HEK293 (cell line): ENCODE data around the gene SMC6.

Experiments used
- CTCF ChIA-PET: fragments of 350-600 bp; formaldehyde crosslinking; extraction: SDS; loops from one replicate; lab custom pipeline; 2021; ENCODE audit warnings: antibody characterized with exemption; lab: Yijun Ruan, JAX
- POLR2A ChIA-PET: fragments of 300-600 bp; formaldehyde crosslinking; extraction: SDS; loops from one replicate; lab custom pipeline; 2020; ENCODE audit warnings: antibody characterized with exemption, inconsistent platforms; lab: Yijun Ruan, JAX
- H3K27ac ChIP-seq: fragments of 200-500 bp; sonication (Bioruptor generic); 2 replicates; pipeline ENCODE4 v1.5.1; 2014; ENCODE audit warnings: low read depth, low read length, control low read depth, inconsistent platforms; ENCODE audit errors: extremely low read depth
- H3K36me3 ChIP-seq, 2 experiments: fragments of 200-500 bp in 1 of 2; sonication (Bioruptor generic) in 1 of 2; 1 replicate in 1 of 2; 2 replicates in 1 of 2; pipeline ENCODE4 v1.5.1; 2014 to 2017; ENCODE audit warnings: inconsistent platforms in 2 of 2, low read length in 2 of 2; ENCODE audit not compliant: control insufficient read depth in 2 of 2, insufficient read depth in 1 of 2
- H3K4me1 ChIP-seq: fragments of 200-500 bp; sonication (Bioruptor generic); 2 replicates; pipeline ENCODE4 v1.5.1; 2014; ENCODE audit warnings: mild to moderate bottlenecking, low read length, inconsistent platforms; ENCODE audit not compliant: control insufficient read depth, insufficient read depth
- H3K4me3 ChIP-seq: 2 replicates; pipeline ENCODE4 v1.5.1; 2011; ENCODE audit warnings: low read depth, mild to moderate bottlenecking, control low read depth, low read length, moderate library complexity
- H3K9me3 ChIP-seq: fragments of 200-500 bp; sonication (Bioruptor generic); 2 replicates; pipeline ENCODE4 v1.5.1; 2014; ENCODE audit warnings: low read depth, low read length, inconsistent platforms; ENCODE audit not compliant: control insufficient read depth, insufficient read depth
- FEZF1 ChIP-seq: fragments of 450-650 bp; formaldehyde crosslinking; IDR thresholded peaks from 2 replicates; pipeline ENCODE4 v1.5.1; 2016; ENCODE audit warnings: missing biosample characterization, missing genetic modification characterization
- GLI2 ChIP-seq: fragments of 450-650 bp; formaldehyde crosslinking; IDR thresholded peaks from 2 replicates; pipeline ENCODE4; 2017; ENCODE audit warnings: missing biosample characterization, missing genetic modification characterization, low read depth, borderline replicate concordance
- GLIS2 ChIP-seq: fragments of 450-650 bp; formaldehyde crosslinking; IDR thresholded peaks from 2 replicates; pipeline ENCODE4 v1.5.1; 2016; ENCODE audit warnings: missing biosample characterization, missing genetic modification characterization
- KLF1 ChIP-seq: fragments of 450-650 bp; formaldehyde crosslinking; IDR thresholded peaks from 2 replicates; pipeline ENCODE4 v1.5.1; 2016; ENCODE audit warnings: missing biosample characterization, missing genetic modification characterization
- OVOL3 ChIP-seq: fragments of 450-650 bp; formaldehyde crosslinking; IDR thresholded peaks from 2 replicates; pipeline ENCODE4 v1.5.1; 2016; ENCODE audit warnings: missing biosample characterization, missing genetic modification characterization
- SP7 ChIP-seq: fragments of 450-650 bp; formaldehyde crosslinking; IDR thresholded peaks from 2 replicates; pipeline ENCODE4 v1.5.1; 2016; ENCODE audit warnings: missing biosample characterization, missing genetic modification characterization
- ZBTB17 ChIP-seq: fragments of 450-650 bp; formaldehyde crosslinking; IDR thresholded peaks from 2 replicates; pipeline ENCODE4 v1.5.1; 2016; ENCODE audit warnings: missing biosample characterization, missing genetic modification characterization
- ZNF184 ChIP-seq: fragments of 450-650 bp; IDR thresholded peaks from 2 replicates; pipeline ENCODE4 v1.5.1; 2018; ENCODE audit warnings: missing biosample characterization, mild to moderate bottlenecking, missing genetic modification characterization
- ZNF214 ChIP-seq: fragments of 450-650 bp; formaldehyde crosslinking; IDR thresholded peaks from 2 replicates; pipeline ENCODE4 v1.5.1; 2017; ENCODE audit warnings: missing biosample characterization, mild to moderate bottlenecking, missing genetic modification characterization, borderline replicate concordance
- ZNF221 ChIP-seq: fragments of 450-650 bp; formaldehyde crosslinking; IDR thresholded peaks from 2 replicates; pipeline ENCODE4 v1.5.1; 2017; ENCODE audit warnings: missing biosample characterization, missing genetic modification characterization, borderline replicate concordance
- ZNF24 ChIP-seq: fragments of 450-650 bp; formaldehyde crosslinking; IDR thresholded peaks from 2 replicates; pipeline ENCODE4 v1.5.1; 2016; ENCODE audit warnings: missing biosample characterization, missing genetic modification characterization
- ZNF292 ChIP-seq: fragments of 450-650 bp; formaldehyde crosslinking; IDR thresholded peaks from 2 replicates; pipeline ENCODE4 v1.5.1; 2016; ENCODE audit warnings: low read depth, missing biosample characterization, missing genetic modification characterization, borderline replicate concordance
- ZNF341 ChIP-seq: fragments of 450-650 bp; formaldehyde crosslinking; IDR thresholded peaks from 2 replicates; pipeline ENCODE4; 2016; ENCODE audit warnings: low read depth, missing biosample characterization, missing genetic modification characterization
- ZNF571 ChIP-seq: fragments of 450-650 bp; formaldehyde crosslinking; IDR thresholded peaks from 2 replicates; pipeline ENCODE4 v1.5.0; 2017; ENCODE audit warnings: missing biosample characterization, missing genetic modification characterization
- ZNF585B ChIP-seq: fragments of 450-650 bp; formaldehyde crosslinking; IDR thresholded peaks from 2 replicates; pipeline ENCODE4 v1.5.1; 2016; ENCODE audit warnings: missing biosample characterization, missing genetic modification characterization
- ZNF626 ChIP-seq: fragments of 450-650 bp; sonication (Bioruptor Pico); formaldehyde crosslinking; IDR thresholded peaks from 2 replicates; pipeline ENCODE4 v1.5.1; 2018; ENCODE audit warnings: missing biosample characterization, missing genetic modification characterization, inconsistent platforms
- ZNF660 ChIP-seq: fragments of 450-650 bp; IDR thresholded peaks from 2 replicates; pipeline ENCODE4 v1.5.1; 2018; ENCODE audit warnings: missing biosample characterization, mild to moderate bottlenecking, missing genetic modification characterization
- TF ChIP-seq, protein P1 (sequence below): fragments of 450-650 bp; formaldehyde crosslinking; IDR thresholded peaks from 2 replicates; pipeline ENCODE4 v1.5.1; 2016; ENCODE audit warnings: missing biosample characterization, missing genetic modification characterization
- TF ChIP-seq, protein P2 (sequence below): fragments of 450-650 bp; formaldehyde crosslinking; IDR thresholded peaks from 2 replicates; pipeline ENCODE4 v1.5.1; 2016; ENCODE audit warnings: missing biosample characterization, missing genetic modification characterization
- TF ChIP-seq, protein P3 (sequence below): IDR thresholded peaks from 2 replicates; pipeline ENCODE4 v1.6.1; 2011; ENCODE audit warnings: mild to moderate bottlenecking, low read depth, low read length, borderline replicate concordance
- TF ChIP-seq, protein P4 (sequence below): fragments of 450-650 bp; formaldehyde crosslinking; IDR thresholded peaks from 2 replicates; pipeline ENCODE4 v1.5.1; 2016; ENCODE audit warnings: missing biosample characterization, missing genetic modification characterization, low read depth

The SMC6 gene

DNA sequence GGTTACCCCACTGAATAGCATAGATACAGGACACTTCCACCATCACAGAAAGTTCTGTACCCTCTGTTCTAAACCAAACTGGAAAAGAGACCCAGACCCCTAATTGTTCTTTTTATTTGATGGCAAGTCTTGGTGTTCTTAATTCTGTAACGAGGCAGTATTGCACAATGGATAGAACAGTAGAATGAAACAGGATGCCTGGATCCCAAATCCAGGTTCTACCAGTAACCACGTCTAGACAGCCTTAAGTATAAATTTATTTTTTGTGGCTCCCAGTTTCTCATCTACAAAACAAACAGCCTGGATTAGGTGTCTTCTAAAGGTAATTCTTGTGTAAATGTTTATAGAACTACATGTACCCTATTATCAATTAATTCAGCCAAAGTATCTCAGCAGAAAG is 23.7 kb downstream of the SMC6 start:
- no peaks in the 10 kb centered on the region for H3K4me1 ChIP-seq
- no peak overlapping the region for H3K27ac ChIP-seq
- ChIA-PET POLR2A (no interaction called here), CTCF (interaction anchor here (1.0 kb wide), 1 partner anchor 10 kb away, joined by 7 read pairs; no protein-coding TSS in a partner anchor)
- H3K36me3 ChIP-seq: peaks cover 56 to 72% of the 10 kb centered on the region in 2 experiments
- H3K4me3 ChIP-seq: no peak overlapping the region
- no peak for TF ChIP-seq FEZF1 (tag by site-specific recombination)
- TF ChIP-seq SP7: no peak
- no peak for TF ChIP-seq KLF1 (tag by site-specific recombination)
- TF ChIP-seq, protein P1, sequence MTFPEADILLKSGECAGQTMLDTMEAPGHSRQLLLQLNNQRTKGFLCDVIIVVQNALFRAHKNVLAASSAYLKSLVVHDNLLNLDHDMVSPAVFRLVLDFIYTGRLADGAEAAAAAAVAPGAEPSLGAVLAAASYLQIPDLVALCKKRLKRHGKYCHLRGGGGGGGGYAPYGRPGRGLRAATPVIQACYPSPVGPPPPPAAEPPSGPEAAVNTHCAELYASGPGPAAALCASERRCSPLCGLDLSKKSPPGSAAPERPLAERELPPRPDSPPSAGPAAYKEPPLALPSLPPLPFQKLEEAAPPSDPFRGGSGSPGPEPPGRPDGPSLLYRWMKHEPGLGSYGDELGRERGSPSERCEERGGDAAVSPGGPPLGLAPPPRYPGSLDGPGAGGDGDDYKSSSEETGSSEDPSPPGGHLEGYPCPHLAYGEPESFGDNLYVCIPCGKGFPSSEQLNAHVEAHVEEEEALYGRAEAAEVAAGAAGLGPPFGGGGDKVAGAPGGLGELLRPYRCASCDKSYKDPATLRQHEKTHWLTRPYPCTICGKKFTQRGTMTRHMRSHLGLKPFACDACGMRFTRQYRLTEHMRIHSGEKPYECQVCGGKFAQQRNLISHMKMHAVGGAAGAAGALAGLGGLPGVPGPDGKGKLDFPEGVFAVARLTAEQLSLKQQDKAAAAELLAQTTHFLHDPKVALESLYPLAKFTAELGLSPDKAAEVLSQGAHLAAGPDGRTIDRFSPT: no peak
- TF ChIP-seq ZNF214 (tag by site-specific recombination): no peak
- TF ChIP-seq, protein P2, sequence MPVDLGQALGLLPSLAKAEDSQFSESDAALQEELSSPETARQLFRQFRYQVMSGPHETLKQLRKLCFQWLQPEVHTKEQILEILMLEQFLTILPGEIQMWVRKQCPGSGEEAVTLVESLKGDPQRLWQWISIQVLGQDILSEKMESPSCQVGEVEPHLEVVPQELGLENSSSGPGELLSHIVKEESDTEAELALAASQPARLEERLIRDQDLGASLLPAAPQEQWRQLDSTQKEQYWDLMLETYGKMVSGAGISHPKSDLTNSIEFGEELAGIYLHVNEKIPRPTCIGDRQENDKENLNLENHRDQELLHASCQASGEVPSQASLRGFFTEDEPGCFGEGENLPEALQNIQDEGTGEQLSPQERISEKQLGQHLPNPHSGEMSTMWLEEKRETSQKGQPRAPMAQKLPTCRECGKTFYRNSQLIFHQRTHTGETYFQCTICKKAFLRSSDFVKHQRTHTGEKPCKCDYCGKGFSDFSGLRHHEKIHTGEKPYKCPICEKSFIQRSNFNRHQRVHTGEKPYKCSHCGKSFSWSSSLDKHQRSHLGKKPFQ (tag by site-specific recombination): no peak
- TF ChIP-seq ZNF585B (tag by site-specific recombination): no peak
- no peak for TF ChIP-seq ZNF660 (tag by site-specific recombination)
- no peak for TF ChIP-seq ZNF341
- no peak for TF ChIP-seq OVOL3 (tag by site-specific recombination)
- no peak for TF ChIP-seq ZNF626 (tag by site-specific recombination)
- no peak for TF ChIP-seq ZNF184
- no peak for TF ChIP-seq ZNF571
- TF ChIP-seq, protein P3, sequence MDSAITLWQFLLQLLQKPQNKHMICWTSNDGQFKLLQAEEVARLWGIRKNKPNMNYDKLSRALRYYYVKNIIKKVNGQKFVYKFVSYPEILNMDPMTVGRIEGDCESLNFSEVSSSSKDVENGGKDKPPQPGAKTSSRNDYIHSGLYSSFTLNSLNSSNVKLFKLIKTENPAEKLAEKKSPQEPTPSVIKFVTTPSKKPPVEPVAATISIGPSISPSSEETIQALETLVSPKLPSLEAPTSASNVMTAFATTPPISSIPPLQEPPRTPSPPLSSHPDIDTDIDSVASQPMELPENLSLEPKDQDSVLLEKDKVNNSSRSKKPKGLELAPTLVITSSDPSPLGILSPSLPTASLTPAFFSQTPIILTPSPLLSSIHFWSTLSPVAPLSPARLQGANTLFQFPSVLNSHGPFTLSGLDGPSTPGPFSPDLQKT: no peak
- no peak for TF ChIP-seq ZNF24 (tag by site-specific recombination)
- TF ChIP-seq GLIS2 (tag by site-specific recombination): no peak
- TF ChIP-seq ZNF292 (tag by site-specific recombination): no peak
- TF ChIP-seq, protein P4, sequence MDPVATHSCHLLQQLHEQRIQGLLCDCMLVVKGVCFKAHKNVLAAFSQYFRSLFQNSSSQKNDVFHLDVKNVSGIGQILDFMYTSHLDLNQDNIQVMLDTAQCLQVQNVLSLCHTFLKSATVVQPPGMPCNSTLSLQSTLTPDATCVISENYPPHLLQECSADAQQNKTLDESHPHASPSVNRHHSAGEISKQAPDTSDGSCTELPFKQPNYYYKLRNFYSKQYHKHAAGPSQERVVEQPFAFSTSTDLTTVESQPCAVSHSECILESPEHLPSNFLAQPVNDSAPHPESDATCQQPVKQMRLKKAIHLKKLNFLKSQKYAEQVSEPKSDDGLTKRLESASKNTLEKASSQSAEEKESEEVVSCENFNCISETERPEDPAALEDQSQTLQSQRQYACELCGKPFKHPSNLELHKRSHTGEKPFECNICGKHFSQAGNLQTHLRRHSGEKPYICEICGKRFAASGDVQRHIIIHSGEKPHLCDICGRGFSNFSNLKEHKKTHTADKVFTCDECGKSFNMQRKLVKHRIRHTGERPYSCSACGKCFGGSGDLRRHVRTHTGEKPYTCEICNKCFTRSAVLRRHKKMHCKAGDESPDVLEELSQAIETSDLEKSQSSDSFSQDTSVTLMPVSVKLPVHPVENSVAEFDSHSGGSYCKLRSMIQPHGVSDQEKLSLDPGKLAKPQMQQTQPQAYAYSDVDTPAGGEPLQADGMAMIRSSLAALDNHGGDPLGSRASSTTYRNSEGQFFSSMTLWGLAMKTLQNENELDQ (tag by site-specific recombination): no peak
- no peaks in the 10 kb centered on the region for H3K9me3 ChIP-seq

DNA sequence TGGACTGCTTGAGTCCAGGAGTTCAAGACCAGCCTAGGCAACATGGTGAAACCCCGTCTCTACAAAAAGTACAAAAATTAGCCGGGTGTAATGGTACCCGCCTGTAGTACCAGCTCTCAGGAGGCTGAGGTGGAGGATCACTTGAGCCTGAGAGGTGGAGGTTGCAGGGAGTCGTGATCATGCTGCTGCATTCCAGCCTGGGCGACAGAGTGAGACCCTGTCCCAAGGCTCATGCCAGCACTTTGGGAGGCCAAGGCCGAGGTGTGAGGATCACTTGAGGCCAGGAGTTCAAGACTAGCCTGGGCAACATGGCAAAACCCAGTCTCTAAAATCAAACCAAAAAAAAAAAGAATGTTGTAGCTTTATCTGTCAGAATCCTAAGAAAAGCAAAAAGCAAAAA is 25.4 kb downstream of the SMC6 start:
- Histone ChIP-seq H3K27ac (no peak overlapping the region), H3K36me3 (peaks cover 56 to 71% of the 10 kb centered on the region in 2 experiments), H3K9me3 (no peaks in the 10 kb centered on the region), H3K4me3 (no peak overlapping the region), H3K4me1 (no peaks in the 10 kb centered on the region)
- no peak for TF ChIP-seq GLI2 (tag by site-specific recombination)
- TF ChIP-seq ZBTB17 (tag by site-specific recombination): no peak
- TF ChIP-seq ZNF626 (tag by site-specific recombination): no peak
- no peak for TF ChIP-seq ZNF221
- CTCF ChIA-PET: interaction anchor here (0.6 to 1.0 kb wide), 4 partner anchors 9 to 971 kb away, joined by 3 to 6 read pairs (median 3); no protein-coding TSS in a partner anchor
- POLR2A ChIA-PET: no interaction called here
